ENCODE data around the gene BCL3. TPM values are rescaled to one million over a fixed set of nuclear protein-coding genes. Genes with fewer than 3 reads are reported as not detected.

BCL3 gene
- total RNA-seq, 6 experiments from 2014 or later = 24.1 to 95.6 (median 31.3) TPM

- H3K9me3 ChIP-seq = no peaks in the 10 kb centered on the region
- DNase-seq (no peak), ATAC-seq (no peak)
- 52% methylated on average over 6 of the region's 53 CpGs for WGBS (ENCODE audit: insufficient coverage, low coverage, low lambda C conversion rate, missing lambda C conversion rate)
- TF ChIP-seq POLR2A (IDR thresholded peaks at IDR 0.05) (no peak), CTCF (IDR thresholded peaks at IDR 0.05) (no peak)
- H3K4me3 ChIP-seq = peak overlapping the region in 1 of 3 donors; percentile 16
- H3K4me1 ChIP-seq = peaks cover 0 to 32% (median 13%) of the 10 kb centered on the region in 4 donors
- no peaks in the 10 kb centered on the region for H3K27me3 ChIP-seq
- peak overlapping the region in 2 of 3 donors; percentile 38 to 51 for H3K27ac ChIP-seq
- intact Hi-C loops (cut with DNase I) = loop anchor here in 1 of 2 donors (10.0 kb wide), 1 partner anchor 72 kb away; no protein-coding TSS in a partner anchor
- peaks cover 0 to 51% (median 23%) of the 10 kb centered on the region in 4 donors for H3K36me3 ChIP-seq
These were observed 8.7 kb downstream of the BCL3 start for GRCh38 chr19:44757057-44757734.

GRCh38 chr19:44757735-44758505 lies 9.4 kb downstream of the BCL3 start:
- peak in 1 of 4 donors; percentile 16 for ATAC-seq
- intact Hi-C loops (cut with DNase I) = loop anchor here in 1 of 2 donors (10.0 kb wide), 1 partner anchor 73 kb away; no protein-coding TSS in a partner anchor

GRCh38 chr19:44758596-44758995 lies 10.1 kb downstream of the BCL3 start:
- intact Hi-C loops (cut with DNase I) = loop anchor here in 1 of 2 donors (10.0 kb wide), 1 partner anchor 74 kb away; no protein-coding TSS in a partner anchor
- TF ChIP-seq CTCF (IDR thresholded peaks at IDR 0.05) = no peak
- no peak for TF ChIP-seq POLR2A (IDR thresholded peaks at IDR 0.05)
- ATAC-seq (peak in 1 of 4 donors; percentile 3), DNase-seq (peak in 1 of 3 donors; percentile 63)
- no peak overlapping the region for H3K4me3 ChIP-seq
- peaks cover 0 to 22% (median 8%) of the 10 kb centered on the region in 4 donors for H3K4me1 ChIP-seq
- H3K9me3 ChIP-seq = no peaks in the 10 kb centered on the region
- H3K27ac ChIP-seq = no peak overlapping the region
- peaks cover 0 to 44% (median 21%) of the 10 kb centered on the region in 4 donors for H3K36me3 ChIP-seq
- H3K27me3 ChIP-seq = no peaks in the 10 kb centered on the region
- WGBS (ENCODE audit: insufficient coverage, low coverage, low lambda C conversion rate, missing lambda C conversion rate) = 14% methylated on average over 2 of the region's 9 CpGs

More at GRCh38 chr19:44757735-44758505, 9.4 kb downstream of the BCL3 start:
- peak overlapping the region in 1 of 3 donors; percentile 18 for H3K27ac ChIP-seq
- 59% methylated on average over 31 of the region's 68 CpGs for WGBS (ENCODE audit: insufficient coverage, low coverage, low lambda C conversion rate, missing lambda C conversion rate)
- TF ChIP-seq POLR2A (IDR thresholded peaks at IDR 0.05) = no peak
- no peak for TF ChIP-seq CTCF (IDR thresholded peaks at IDR 0.05)
- no peaks in the 10 kb centered on the region for H3K9me3 ChIP-seq
- DNase-seq = peak in 2 of 3 donors; percentile 64 to 67
- H3K4me3 ChIP-seq = peak overlapping the region in 1 of 3 donors; percentile 16
- no peaks in the 10 kb centered on the region for H3K27me3 ChIP-seq
- H3K36me3 ChIP-seq = peaks cover 0 to 44% (median 21%) of the 10 kb centered on the region in 4 donors
- peaks cover 0 to 24% (median 10%) of the 10 kb centered on the region in 4 donors for H3K4me1 ChIP-seq

- Histone ChIP-seq H3K4me1 (peaks cover 0 to 22% (median 8%) of the 10 kb centered on the region in 4 donors), H3K4me3 (no peak overlapping the region), H3K9me3 (no peaks in the 10 kb centered on the region), H3K27me3 (no peaks in the 10 kb centered on the region), H3K27ac (no peak overlapping the region), H3K36me3 (peaks cover 0 to 44% (median 21%) of the 10 kb centered on the region in 4 donors)
- WGBS (ENCODE audit: insufficient coverage, low coverage, low lambda C conversion rate, missing lambda C conversion rate) = 82% methylated on average over 8 of the region's 10 CpGs
- DNase-seq = no peak
- no peak for ATAC-seq
- intact Hi-C loops (cut with DNase I) = loop anchor here in 1 of 2 donors (10.0 kb wide), 1 partner anchor 74 kb away; no protein-coding TSS in a partner anchor
- no peak for TF ChIP-seq CTCF (IDR thresholded peaks at IDR 0.05)
- no peak for TF ChIP-seq POLR2A (IDR thresholded peaks at IDR 0.05)
These were observed 10.7 kb downstream of the BCL3 start for GRCh38 chr19:44759083-44759804.
